Esophagus (tissue), 2 donors: Measurements from ENCODE around the gene CTSE. TPM values are rescaled to one million over a fixed set of nuclear protein-coding genes. Genes with fewer than 3 reads are reported as not detected.
"Not testable (repeated sequence)": the region's sequence is repeated elsewhere in the genome, so short reads cannot be mapped to it uniquely, and the experiment has no call there.

Experiments
- H3K27ac ChIP-seq, 2 donors: one replicate each; pipeline ENCODE4 v1.5.1; 2013; ENCODE audit warnings: low read depth in 2 of 2, mild to moderate bottlenecking in 2 of 2, inconsistent platforms in 1 of 2, low read length in 1 of 2, moderate library complexity in 1 of 2
- H3K27me3 ChIP-seq, 2 donors: one replicate each; pipeline ENCODE4 v1.6.1; 2013; ENCODE audit warnings: low read length in 2 of 2, control low read depth in 1 of 2, mild to moderate bottlenecking in 1 of 2; ENCODE audit not compliant: insufficient read depth in 2 of 2, control insufficient read depth in 1 of 2
- H3K36me3 ChIP-seq, 2 donors: one replicate each; pipeline ENCODE4 v1.6.1; 2013; ENCODE audit warnings: low read length in 1 of 2; ENCODE audit not compliant: control insufficient read depth in 2 of 2, insufficient read depth in 2 of 2
- H3K4me1 ChIP-seq, 2 donors: one replicate each; pipeline ENCODE4 v1.6.1; 2013; ENCODE audit warnings: low read length in 1 of 2; ENCODE audit not compliant: control insufficient read depth in 2 of 2, insufficient read depth in 2 of 2
- H3K4me3 ChIP-seq, 2 donors: one replicate each; pipeline ENCODE4 v1.5.1; 2013; ENCODE audit warnings: low read length in 2 of 2, mild to moderate bottlenecking in 2 of 2, low read depth in 1 of 2, moderate library complexity in 1 of 2
- H3K9me3 ChIP-seq, 2 donors: one replicate each; pipeline ENCODE4 v1.6.1; 2013; ENCODE audit warnings: mild to moderate bottlenecking in 2 of 2, low read depth in 1 of 2, low read length in 1 of 2, moderate library complexity in 1 of 2; ENCODE audit not compliant: control insufficient read depth in 2 of 2, insufficient read depth in 1 of 2
- WGBS, 2 donors: extraction: QIAGEN DNeasy Blood & Tissue Kit; methylation state at CpG; one replicate each; pipeline ENCODE4 v1.1.7; 2013; 5-methylcytosine and 5-hydroxymethylcytosine counted together
- polyA plus RNA-seq, 2 donors: library from polyadenylated mRNA; stranded (reverse); fragments of 200-250 nt; gene quantifications; one replicate each; pipeline ENCODE4 v1.2.3, GENCODE V29; 2013
- donor health status: healthy with polysubstance abuse.
- donor health status: Bipolar disorder and iron deficiency.

Gene CTSE
- polyA plus RNA-seq, 2 donors = 0.09 to 0.53 TPM

DNA sequence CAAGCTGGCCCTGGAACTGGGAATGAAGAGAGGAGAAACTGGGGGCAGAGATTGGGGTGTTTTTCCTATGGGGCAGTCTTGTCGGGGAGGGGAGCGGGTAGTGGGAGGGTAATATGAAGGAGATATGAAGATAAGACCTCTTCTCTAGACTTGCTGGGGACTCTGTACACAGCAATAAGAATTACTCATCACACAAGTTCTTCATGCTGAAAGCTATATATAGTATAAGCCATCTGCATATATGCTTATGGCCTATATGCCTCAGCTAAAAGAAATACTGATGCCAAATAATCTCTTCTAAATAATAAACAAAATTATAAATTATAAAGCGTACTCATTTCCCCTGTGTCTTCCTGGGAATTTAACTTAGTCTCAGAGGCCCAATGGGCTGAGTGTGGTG is 37.1 kb upstream of the CTSE start:
- H3K9me3 ChIP-seq = no peaks in the 10 kb centered on the region
- no peak overlapping the region for H3K27ac ChIP-seq
- no peaks in the 10 kb centered on the region for H3K27me3 ChIP-seq
- no peak overlapping the region for H3K4me3 ChIP-seq
- no peaks in the 10 kb centered on the region for H3K4me1 ChIP-seq
- H3K36me3 ChIP-seq = no peaks in the 10 kb centered on the region
- WGBS, 2 donors = 92 to 97% methylated on average over 3 of the region's 3 CpGs

DNA sequence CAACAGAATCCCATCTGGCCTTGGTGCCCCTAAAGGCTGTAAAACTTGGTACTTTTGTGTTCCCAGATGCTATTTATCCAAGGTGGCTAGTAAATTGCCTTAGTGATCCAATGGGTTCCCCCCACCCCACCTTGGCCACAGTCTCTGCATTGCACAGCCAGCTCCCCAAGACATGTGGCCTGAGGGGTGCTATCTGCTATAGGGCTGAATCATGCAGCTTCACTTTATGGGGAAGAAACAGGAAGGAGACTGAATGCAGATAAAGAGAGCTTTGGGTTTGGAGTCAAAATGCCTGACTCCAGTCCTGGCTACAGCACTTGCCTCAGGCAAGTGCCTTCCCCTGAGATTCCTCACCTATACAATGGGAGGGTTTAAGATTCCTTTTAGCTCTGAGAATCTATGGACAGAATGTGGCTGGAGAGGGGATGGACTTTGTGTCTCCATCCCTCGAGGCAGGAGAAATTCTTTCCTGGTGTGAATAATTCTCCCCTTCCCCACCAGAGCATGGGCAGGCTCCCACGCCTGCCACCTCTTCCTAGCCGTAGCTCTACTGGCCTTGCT is 35.7 kb upstream of the CTSE start:
- no peaks in the 10 kb centered on the region for H3K36me3 ChIP-seq
- no peaks in the 10 kb centered on the region for H3K27me3 ChIP-seq
- H3K9me3 ChIP-seq = no peaks in the 10 kb centered on the region
- H3K4me3 ChIP-seq = no peak overlapping the region
- 81 to 86% methylated on average over 3 of the region's 3 CpGs for WGBS, 2 donors
- H3K27ac ChIP-seq = no peak overlapping the region
- no peaks in the 10 kb centered on the region for H3K4me1 ChIP-seq

DNA sequence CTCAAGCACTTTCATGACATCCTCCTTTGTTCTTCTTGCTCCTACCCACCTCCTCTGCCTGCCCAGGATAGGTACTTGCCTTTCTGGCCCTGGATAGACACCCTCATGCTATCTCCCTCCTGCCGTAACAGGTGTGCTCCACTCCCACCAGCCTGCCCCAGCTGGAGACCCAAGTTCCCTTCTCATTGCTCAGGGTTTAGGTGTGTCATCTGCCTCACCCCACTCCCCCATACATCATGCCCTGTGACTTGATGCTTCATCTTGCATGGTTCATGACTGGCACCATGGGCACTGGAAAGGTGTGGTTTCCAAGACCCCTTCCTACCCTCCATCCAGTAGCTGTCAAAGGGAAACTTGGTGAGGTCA is 35.2 kb upstream of the CTSE start:
- H3K27me3 ChIP-seq = no peaks in the 10 kb centered on the region
- H3K9me3 ChIP-seq = no peaks in the 10 kb centered on the region
- H3K27ac ChIP-seq = no peak overlapping the region
- H3K4me3 ChIP-seq = no peak overlapping the region
- 89 to 95% methylated on average over 1 of the region's 1 CpG for WGBS, 2 donors
- no peaks in the 10 kb centered on the region for H3K4me1 ChIP-seq
- H3K36me3 ChIP-seq = no peaks in the 10 kb centered on the region

DNA sequence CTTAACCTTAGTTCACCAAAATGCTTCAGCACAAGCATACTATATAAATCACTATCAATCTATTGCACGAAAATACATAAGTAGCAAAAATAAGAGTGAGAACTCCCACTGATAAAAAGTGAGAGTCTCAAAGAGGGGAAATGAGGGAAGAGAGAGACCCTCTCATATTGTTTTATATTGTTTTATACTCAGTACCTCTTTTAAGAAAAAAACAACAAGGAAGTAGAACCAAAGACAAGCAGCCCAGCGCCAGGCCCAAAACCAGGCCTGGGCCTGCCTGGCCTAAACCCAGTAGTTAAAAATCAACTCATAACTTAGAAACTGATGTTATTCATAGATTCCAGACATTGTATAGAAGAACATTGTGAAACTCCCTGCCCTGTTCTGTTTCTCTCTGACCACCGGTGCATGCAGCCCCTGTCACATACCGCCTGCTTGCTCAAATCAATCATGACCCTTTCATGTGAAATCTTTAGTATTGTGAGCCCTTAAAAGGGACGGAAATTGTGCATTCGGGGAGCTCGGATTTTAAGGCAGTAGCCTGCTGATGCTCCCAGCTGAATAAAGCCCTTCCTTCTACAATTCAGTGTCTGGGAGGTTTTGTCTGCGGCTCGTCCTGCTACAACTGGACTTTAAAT is 34.7 kb upstream of the CTSE start:
- H3K27me3 ChIP-seq, H3K9me3 ChIP-seq, H3K36me3 ChIP-seq, H3K27ac ChIP-seq, H3K4me1 ChIP-seq, H3K4me3 ChIP-seq: not testable (repeated sequence)
- WGBS, 2 donors = 93% methylated on average over 5 to 7 of the region's 9 CpGs

DNA sequence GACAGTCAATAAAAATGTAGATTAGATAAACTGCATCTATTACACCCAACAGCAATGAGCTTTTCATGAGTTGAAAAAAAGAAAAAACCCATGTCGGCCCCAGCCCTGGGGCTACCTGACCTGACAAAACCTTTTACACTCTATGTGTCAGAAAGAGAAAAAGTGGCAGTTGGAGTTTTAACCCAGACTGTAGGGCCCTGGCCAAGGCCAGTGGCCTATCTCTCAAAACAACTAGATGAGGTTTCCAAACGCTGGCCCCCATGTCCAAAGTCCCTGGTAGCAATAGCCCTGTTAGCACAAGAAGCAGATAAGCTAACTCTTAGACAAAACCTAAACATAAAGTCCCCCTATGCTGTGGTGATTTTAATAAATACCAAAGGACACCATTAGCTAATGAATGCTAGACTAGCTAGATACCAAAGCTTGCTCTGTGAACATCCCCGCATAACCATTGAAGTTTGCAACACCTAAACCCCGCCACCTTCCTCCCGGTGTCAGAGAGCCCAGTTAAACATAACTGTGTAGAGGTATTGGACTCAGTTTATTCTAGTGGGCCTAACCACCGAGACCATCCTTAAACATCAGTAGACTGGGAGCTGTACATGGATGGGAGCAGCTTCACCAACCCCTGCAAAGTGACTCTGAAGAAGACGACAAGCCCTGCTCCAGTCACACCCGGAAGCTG is 32.1 kb upstream of the CTSE start:
- not testable (repeated sequence) for H3K4me3 ChIP-seq, H3K27ac ChIP-seq, H3K36me3 ChIP-seq, H3K4me1 ChIP-seq, H3K9me3 ChIP-seq, H3K27me3 ChIP-seq
- WGBS, 2 donors = 86 to 92% methylated on average over 8 of the region's 8 CpGs

DNA sequence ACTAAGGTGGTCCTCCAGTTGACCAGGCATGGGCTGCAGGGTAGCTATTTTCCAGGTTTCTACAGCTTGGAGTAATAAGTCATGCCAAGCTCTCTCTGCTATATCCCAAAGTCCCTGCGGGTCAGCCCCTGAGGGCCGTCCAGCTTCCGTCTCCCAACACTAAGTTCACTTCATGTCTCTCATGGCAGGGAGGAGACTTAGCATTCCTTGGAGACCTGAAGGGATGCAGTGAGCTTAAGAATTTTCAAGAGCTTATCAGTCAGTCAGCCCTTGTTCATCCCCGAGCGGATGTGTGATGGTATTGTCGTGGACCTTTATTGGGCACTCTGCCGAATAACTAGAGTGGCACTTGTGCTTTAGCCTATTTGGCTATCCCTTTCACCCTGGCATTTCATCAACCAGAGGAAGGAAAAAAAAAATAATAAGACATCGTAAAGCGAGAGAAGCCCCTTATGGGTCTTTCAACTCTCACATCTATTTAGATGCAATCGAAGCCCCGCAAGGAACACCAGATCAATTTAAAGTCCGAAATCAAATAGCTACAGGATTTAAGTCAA is 31.5 kb upstream of the CTSE start:
- not testable (repeated sequence) for H3K4me1 ChIP-seq, H3K36me3 ChIP-seq, H3K9me3 ChIP-seq, H3K27me3 ChIP-seq, H3K4me3 ChIP-seq, H3K27ac ChIP-seq
- WGBS, 2 donors = 93 to 97% methylated on average over 12 of the region's 12 CpGs

DNA sequence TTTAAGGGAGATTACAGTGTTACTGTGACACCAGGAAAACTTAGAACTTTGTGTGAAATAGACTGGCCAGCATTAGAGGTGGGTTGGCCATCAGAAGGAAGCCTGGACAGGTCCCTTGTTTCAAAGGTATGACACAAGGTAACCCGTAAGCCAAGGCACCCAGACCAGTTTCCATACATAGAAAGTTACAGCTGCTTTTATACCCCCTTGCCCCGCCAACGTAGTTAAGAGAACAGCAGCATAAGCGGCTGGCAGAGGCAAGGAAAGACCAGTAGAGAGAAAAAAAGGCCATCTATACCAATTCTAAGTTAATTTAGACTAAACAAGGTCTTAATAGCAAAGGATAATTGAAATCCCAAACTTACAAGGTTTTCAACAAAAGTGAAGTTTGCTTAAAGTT is 29.9 kb upstream of the CTSE start:
- H3K27ac ChIP-seq = not testable (repeated sequence)
- WGBS, 2 donors = 91 to 92% methylated on average over 4 of the region's 4 CpGs

DNA sequence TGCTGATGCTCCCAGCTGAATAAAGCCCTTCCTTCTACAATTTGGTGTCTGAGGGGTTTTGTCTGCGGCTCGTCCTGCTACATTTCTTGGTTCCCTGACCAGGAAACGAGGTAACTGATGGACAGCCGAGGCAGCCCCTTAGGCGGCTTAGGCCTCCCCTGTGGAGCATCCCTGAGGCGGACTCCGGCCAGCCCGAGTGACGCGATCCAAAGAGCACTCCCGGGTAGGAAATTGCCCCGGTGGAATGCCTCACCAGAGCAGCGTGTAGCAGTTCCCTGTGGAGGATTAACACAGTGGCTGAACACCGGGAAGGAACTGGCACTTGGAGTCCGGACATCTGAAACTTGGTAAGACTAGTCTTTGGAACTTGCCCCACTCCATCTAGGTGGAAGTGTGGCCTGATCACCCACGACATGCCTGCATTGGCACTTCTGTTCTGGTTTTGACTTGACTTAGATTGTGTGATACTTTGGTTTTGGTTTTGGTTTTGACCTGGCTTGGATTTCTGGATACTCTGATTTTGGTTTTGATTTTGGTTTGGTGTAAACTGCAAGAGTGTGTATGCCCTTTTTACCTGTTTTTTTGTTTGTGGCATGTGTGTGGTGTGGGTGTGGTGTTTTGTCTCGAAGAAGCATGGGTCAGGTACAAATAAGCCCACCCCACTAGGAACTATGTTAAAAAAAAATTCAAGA is 29.4 kb upstream of the CTSE start, which contains the start of gene RHEX:
TSS of gene RHEX (plus strand) at position 255 of the 692 bp plus-strand sequence. CDS start 44,656 bp downstream, outside the sequence.
- WGBS, 2 donors = 77 to 80% methylated on average over 17 of the region's 17 CpGs
- H3K27ac ChIP-seq = peak within 1 kb of the TSS in 1 of 2 donors; percentile 1
- H3K4me1 ChIP-seq, H3K4me3 ChIP-seq, H3K9me3 ChIP-seq, H3K36me3 ChIP-seq, H3K27me3 ChIP-seq: not testable (repeated sequence)

More for the DNA sequence above, 29.9 kb upstream of the CTSE start:
- not testable (repeated sequence) for H3K36me3 ChIP-seq, H3K27me3 ChIP-seq, H3K9me3 ChIP-seq, H3K4me3 ChIP-seq, H3K4me1 ChIP-seq

DNA sequence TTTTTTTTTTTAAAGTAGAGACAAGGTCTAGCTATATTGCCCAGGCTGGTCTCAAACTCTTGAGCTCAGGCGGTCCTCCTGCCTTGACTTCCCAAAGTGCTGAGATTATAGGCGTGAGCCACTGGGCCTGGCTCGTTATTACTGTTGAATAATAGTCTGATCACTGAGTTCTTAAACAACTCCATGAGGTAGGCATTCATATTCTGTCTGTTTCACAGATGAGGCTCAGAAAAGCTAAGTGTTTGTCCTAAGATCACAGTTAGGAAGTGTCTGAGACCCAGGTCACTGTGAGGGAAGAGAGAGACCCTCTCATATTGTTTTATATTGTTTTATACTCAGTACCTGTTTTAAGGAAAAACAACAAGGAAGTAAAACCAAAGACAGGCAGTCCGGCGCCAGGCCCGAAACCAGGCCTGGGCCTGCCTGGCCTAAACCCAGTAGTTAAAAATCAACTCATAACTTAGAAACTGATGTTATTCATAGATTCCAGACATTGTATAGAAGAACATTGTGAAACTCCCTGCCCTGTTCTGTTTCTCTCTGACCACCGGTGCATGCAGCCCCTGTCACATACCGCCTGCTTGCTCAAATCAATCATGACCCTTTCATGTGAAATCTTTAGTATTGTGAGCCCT is 28.7 kb upstream of the CTSE start:
- H3K9me3 ChIP-seq, H3K27ac ChIP-seq, H3K27me3 ChIP-seq, H3K4me3 ChIP-seq, H3K36me3 ChIP-seq, H3K4me1 ChIP-seq: not testable (repeated sequence)
- 78 to 79% methylated on average over 4 to 6 of the region's 8 CpGs for WGBS, 2 donors
